Kidney (tissue), 14 donors: ENCODE data around the gene CCDC187. TPM values are rescaled to one million over a fixed set of nuclear protein-coding genes. Genes with fewer than 3 reads are reported as not detected.

Experiments used
- DNase-seq, 5 donors: peaks; one replicate each; pipeline ENCODE4 v3.0.0-alpha.2; 2013 to 2020
- FAIRE-seq: peaks from 2 replicates; lab custom pipeline; 2012; peaks lifted over from hg19 to GRCh38; lab: Jason Lieb, UNC
- H3K27ac ChIP-seq, 2 donors: one replicate each; pipeline ENCODE4 v1.7.0; 2013; ENCODE audit warnings: low read depth in 2 of 2, low read length in 2 of 2, inconsistent platforms in 1 of 2
- H3K27me3 ChIP-seq: one replicate; pipeline ENCODE4 v1.7.1; 2013; ENCODE audit warnings: low read length, inconsistent platforms; ENCODE audit not compliant: control insufficient read depth, insufficient read depth
- H3K36me3 ChIP-seq, 3 donors: one replicate each; pipeline versions ENCODE4 v1.7.0 to v1.7.1; 2013; ENCODE audit warnings: low read length in 3 of 3, control low read depth in 1 of 3, inconsistent platforms in 1 of 3; ENCODE audit not compliant: insufficient read depth in 3 of 3, control insufficient read depth in 2 of 3
- H3K4me1 ChIP-seq, 3 donors: one replicate each; pipeline versions ENCODE4 v1.7.0 to v1.7.1; 2013; ENCODE audit warnings: low read length in 3 of 3, inconsistent platforms in 1 of 3, low read depth in 1 of 3; ENCODE audit not compliant: control insufficient read depth in 2 of 3, insufficient read depth in 2 of 3
- H3K4me3 ChIP-seq, 3 donors: one replicate each; pipeline versions ENCODE4 v1.7.0 to v1.8.1; 2013; ENCODE audit warnings: low read length in 3 of 3, control low read depth in 1 of 3, inconsistent platforms in 1 of 3
- H3K9ac ChIP-seq, 3 donors: one replicate each; pipeline versions ENCODE4 v1.7.0 to v1.7.1; 2013; ENCODE audit warnings: low read length in 3 of 3, control low read depth in 1 of 3, inconsistent platforms in 1 of 3
- H3K9me3 ChIP-seq, 3 donors: one replicate each; pipeline versions ENCODE4 v1.7.0 to v1.7.1; 2013; ENCODE audit warnings: low read length in 3 of 3, control low read depth in 1 of 3, inconsistent platforms in 1 of 3; ENCODE audit not compliant: control insufficient read depth in 2 of 3, insufficient read depth in 1 of 3
- intact Hi-C: fragments of 100-400 bp; cut with DNase I; formaldehyde crosslinking; loops from one replicate; pipeline ENCODE4 v1.11.1; 2022
- polyA plus RNA-seq: library from polyadenylated mRNA; stranded (reverse); fragments of 350-450 nt; fragmentation: Illumina TruSeq; extraction: RNeasy Lipid Tissue Mini Kit (QIAGEN cat#74804); gene quantifications from one replicate; pipeline ENCODE4 v1.2.3, GENCODE V29; 2014; ENCODE audit warnings: low read depth, low replicate concordance; ENCODE audit not compliant: insufficient read depth
- total RNA-seq: library from RNA; stranded (reverse); fragmentation: NEBNext Ultra II Directional; extraction: Animal tissue kit (Norgen Biotek cat#: 25700); gene quantifications from one replicate; pipeline ENCODE4 v1.2.1, GENCODE V29; 2021
- TF ChIP-seq, protein P1 (sequence below): IDR thresholded peaks from 3 replicates; pipeline ENCODE4 v1.5.1; 2012; ENCODE audit warnings: mild to moderate bottlenecking, moderate library complexity, borderline replicate concordance; ENCODE audit not compliant: insufficient read depth; ENCODE audit errors: extremely low read depth
- donor health status: control.
- donor health status: control.
- donor health status: control.
- donor health status: control.
- donor health status: control.
- donor health status: DM: yes; HTN: yes; CAD: no.
- donor health status: Normal renal cell carcinoma (clear cell type).

The CCDC187 gene
- total and polyA plus RNA-seq, 2 donors from 2014 or later = 0.84 to 2.3 TPM

DNA sequence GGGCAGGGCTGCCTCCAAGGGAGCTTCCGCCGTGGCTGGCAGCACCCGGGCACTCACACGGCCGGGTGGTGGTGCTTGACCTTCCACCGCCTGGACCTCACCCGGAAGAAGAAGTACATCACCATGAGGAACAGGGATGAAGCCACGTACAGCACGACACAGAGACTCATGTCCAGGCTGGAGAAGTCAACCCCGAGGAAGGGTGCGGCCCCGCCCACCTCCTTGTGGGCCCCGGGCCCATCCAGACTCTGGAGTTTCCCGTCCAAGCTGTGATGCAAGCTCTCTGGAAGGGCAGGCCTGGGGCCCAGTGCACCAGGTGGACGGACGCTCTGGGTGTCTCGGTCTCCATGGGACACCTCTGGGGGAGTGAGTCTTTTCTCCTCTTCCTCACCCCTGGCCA, 95.2 kb downstream of the CCDC187 start:
- DNase-seq = no peak
- peaks cover 5% of the 10 kb centered on the region for H3K27me3 ChIP-seq
- FAIRE-seq = no peak
- H3K4me1 ChIP-seq = no peaks in the 10 kb centered on the region
- no peak overlapping the region for H3K9ac ChIP-seq
- H3K9me3 ChIP-seq = no peaks in the 10 kb centered on the region
- intact Hi-C loops = no loop called here
- TF ChIP-seq, protein P1, sequence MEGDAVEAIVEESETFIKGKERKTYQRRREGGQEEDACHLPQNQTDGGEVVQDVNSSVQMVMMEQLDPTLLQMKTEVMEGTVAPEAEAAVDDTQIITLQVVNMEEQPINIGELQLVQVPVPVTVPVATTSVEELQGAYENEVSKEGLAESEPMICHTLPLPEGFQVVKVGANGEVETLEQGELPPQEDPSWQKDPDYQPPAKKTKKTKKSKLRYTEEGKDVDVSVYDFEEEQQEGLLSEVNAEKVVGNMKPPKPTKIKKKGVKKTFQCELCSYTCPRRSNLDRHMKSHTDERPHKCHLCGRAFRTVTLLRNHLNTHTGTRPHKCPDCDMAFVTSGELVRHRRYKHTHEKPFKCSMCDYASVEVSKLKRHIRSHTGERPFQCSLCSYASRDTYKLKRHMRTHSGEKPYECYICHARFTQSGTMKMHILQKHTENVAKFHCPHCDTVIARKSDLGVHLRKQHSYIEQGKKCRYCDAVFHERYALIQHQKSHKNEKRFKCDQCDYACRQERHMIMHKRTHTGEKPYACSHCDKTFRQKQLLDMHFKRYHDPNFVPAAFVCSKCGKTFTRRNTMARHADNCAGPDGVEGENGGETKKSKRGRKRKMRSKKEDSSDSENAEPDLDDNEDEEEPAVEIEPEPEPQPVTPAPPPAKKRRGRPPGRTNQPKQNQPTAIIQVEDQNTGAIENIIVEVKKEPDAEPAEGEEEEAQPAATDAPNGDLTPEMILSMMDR = no peak
- no peaks in the 10 kb centered on the region for H3K36me3 ChIP-seq
- H3K4me3 ChIP-seq = no peak overlapping the region
- H3K27ac ChIP-seq = no peak overlapping the region

DNA sequence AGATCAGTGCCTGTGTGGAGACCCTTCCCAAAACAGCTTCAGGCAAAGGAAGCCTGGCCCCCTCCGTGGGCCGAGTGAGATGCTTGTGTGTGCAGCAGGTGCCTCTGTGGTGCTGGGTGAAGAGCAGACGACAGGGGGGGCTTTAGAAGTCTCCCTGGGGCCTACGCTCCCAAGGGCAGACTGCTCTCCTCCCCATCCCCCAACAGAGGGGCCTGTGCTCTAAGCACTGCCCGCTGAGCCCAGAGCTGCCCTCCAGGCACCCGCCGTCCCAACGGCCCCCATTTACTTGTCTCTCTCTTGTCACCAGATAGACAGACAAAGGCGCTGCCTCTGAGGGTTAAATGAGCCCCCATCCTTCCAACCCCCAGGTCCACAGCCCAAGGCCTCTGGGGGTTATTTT, 96.3 kb downstream of the CCDC187 start:
- peaks cover 9% of the 10 kb centered on the region for H3K27me3 ChIP-seq
- H3K36me3 ChIP-seq = no peaks in the 10 kb centered on the region
- no peak overlapping the region for H3K4me3 ChIP-seq
- FAIRE-seq = no peak
- H3K9me3 ChIP-seq = no peaks in the 10 kb centered on the region
- no peak overlapping the region for H3K27ac ChIP-seq
- TF ChIP-seq, protein P1 = no peak
- no peak overlapping the region for H3K9ac ChIP-seq
- intact Hi-C loops = no loop called here
- H3K4me1 ChIP-seq = no peaks in the 10 kb centered on the region
- DNase-seq = no peak

DNA sequence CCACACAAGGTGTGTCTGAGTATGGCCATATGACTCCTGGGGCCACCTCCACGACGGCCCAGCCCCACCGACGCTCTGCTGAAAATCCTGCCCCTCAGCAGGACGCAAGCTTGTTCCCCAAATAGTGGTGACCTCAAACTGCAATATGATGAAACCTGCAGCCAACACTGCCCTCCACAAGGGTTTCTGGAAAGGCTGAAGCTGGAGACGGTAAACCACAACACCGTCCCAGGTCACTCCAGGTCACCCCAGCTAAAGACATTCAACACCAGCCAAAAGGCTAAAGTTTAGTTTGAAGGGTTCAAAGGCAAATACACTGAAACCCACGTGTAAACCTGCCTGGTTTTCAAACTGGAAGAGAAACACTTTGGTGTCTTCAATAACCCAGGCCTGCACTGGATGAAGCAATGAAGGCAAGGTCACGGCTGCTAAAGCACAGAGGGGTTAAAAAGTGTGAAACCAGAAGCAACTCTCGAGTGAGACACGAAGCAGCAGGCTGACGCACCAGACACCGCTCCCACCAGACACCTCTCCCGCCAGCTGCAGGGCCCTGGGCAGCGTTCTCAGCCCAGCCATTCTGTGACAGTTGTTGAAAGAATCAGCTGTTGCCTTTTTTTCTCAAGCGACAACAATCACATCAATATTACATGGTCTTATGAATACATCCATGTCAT, 97.2 kb downstream of the CCDC187 start:
- no peak overlapping the region for H3K4me3 ChIP-seq
- no peak overlapping the region for H3K27ac ChIP-seq
- no peaks in the 10 kb centered on the region for H3K36me3 ChIP-seq
- H3K4me1 ChIP-seq = no peaks in the 10 kb centered on the region
- DNase-seq = no peak
- intact Hi-C loops = no loop called here
- no peaks in the 10 kb centered on the region for H3K9me3 ChIP-seq
- H3K9ac ChIP-seq = no peak overlapping the region
- peaks cover 9% of the 10 kb centered on the region for H3K27me3 ChIP-seq
- FAIRE-seq = no peak
- TF ChIP-seq, protein P1 = no peak

DNA sequence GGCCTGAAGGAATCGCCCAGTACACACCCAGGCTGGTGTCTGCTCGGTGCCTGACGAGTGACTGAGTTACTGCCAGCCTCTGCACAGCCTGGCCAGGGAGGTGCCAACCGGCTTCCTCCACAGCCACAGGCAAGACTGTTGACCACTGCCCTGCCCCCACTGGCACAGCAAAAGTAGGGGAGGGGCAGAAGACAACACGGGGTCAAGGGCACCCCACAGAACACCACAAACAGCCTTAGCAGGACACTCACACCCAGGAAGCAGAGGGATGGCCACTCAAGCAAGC, 98.2 kb downstream of the CCDC187 start:
- DNase-seq (no peak), FAIRE-seq (no peak)
- no peaks in the 10 kb centered on the region for H3K4me1 ChIP-seq
- no peaks in the 10 kb centered on the region for H3K9me3 ChIP-seq
- peaks cover 15% of the 10 kb centered on the region for H3K27me3 ChIP-seq
- no peak overlapping the region for H3K27ac ChIP-seq
- H3K4me3 ChIP-seq = no peak overlapping the region
- TF ChIP-seq, protein P1 = no peak
- H3K36me3 ChIP-seq = no peaks in the 10 kb centered on the region
- no peak overlapping the region for H3K9ac ChIP-seq
- intact Hi-C loops = no loop called here
